Ascending aorta (tissue), 2 donors: ENCODE measurements around the gene IQCB1. TPM values are rescaled to one million over a fixed set of nuclear protein-coding genes. Genes with fewer than 3 reads are reported as not detected.

ENCODE experiments used
- DNase-seq, 2 donors: peaks; one replicate each; pipeline ENCODE4 v3.0.0-alpha.2; 2019; ENCODE audit warnings: low spot score in 2 of 2
- H3K27ac ChIP-seq, 2 donors: fragments of 200-600 bp; sonication (generic); one replicate each; pipeline ENCODE4 v1.5.1; 2016 to 2017; ENCODE audit warnings: mild to moderate bottlenecking in 1 of 2
- H3K27me3 ChIP-seq: fragments of 200-600 bp; sonication (generic); one replicate; pipeline ENCODE4 v1.5.1; 2017
- H3K36me3 ChIP-seq, 2 donors: fragments of 200-600 bp; sonication (generic); one replicate each; pipeline ENCODE4 v1.5.1; 2016
- H3K4me1 ChIP-seq, 2 donors: fragments of 200-600 bp; sonication (generic); one replicate each; pipeline ENCODE4 v1.5.1; 2016 to 2017; ENCODE audit warnings: mild to moderate bottlenecking in 1 of 2
- H3K4me3 ChIP-seq, 2 donors: fragments of 200-600 bp; sonication (generic); one replicate each; pipeline ENCODE4 v1.5.1; 2016 to 2017; ENCODE audit warnings: mild to moderate bottlenecking in 1 of 2
- H3K9me3 ChIP-seq, 2 donors: fragments of 200-600 bp; sonication (generic); one replicate each; pipeline ENCODE4 v1.5.1; 2016
- CTCF ChIP-seq, 3 experiments: fragments of 200-600 bp in 2 of 3; fragments of 450-650 bp in 1 of 3; sonication (generic) in 2 of 3; IDR thresholded peaks; one replicate each; pipeline ENCODE4 v1.5.1; 2016 to 2019; ENCODE audit warnings: antibody characterized with exemption in 3 of 3, mild to moderate bottlenecking in 1 of 3, moderate library complexity in 1 of 3
- intact Hi-C: fragments of 100-400 bp; cut with DNase I; formaldehyde crosslinking; loops from one replicate; pipeline ENCODE4 v1.15.1; 2023
- total RNA-seq: library from RNA; depleted of rRNA; stranded (reverse); fragments of >200 nt; gene quantifications from one replicate; pipeline ENCODE4 v1.1.0, GENCODE V29; 2016

The IQCB1 gene
- total RNA-seq, 1 donor from 2014 or later: 2.9 TPM

- intact Hi-C loops: loop anchor here (10.0 kb wide), 2 partner anchors 625 to 755 kb away; partner anchors contain the start of genes FAM162A, KPNA1 and MIX23
- no peak for TF ChIP-seq CTCF (IDR thresholded peaks at IDR 0.05)
- no peak for DNase-seq
These were observed 75.2 kb downstream of the IQCB1 start for GRCh38 chr3:121759541-121760202.

GRCh38 chr3:121758727-121759450 lies 76.0 kb downstream of the IQCB1 start:
- TF ChIP-seq CTCF (IDR thresholded peaks at IDR 0.05): no peak
- DNase-seq: no peak
- Histone ChIP-seq H3K4me1 (no peaks in the 10 kb centered on the region), H3K9me3 (no peaks in the 10 kb centered on the region), H3K36me3 (no peaks in the 10 kb centered on the region), H3K27ac (no peak overlapping the region), H3K4me3 (no peak overlapping the region), H3K27me3 (no peaks in the 10 kb centered on the region)
- intact Hi-C loops: loop anchor here (10.0 kb wide), 2 partner anchors 626 to 756 kb away; partner anchors contain the start of genes FAM162A, KPNA1 and MIX23

More at GRCh38 chr3:121759541-121760202, 75.2 kb downstream of the IQCB1 start:
- no peak overlapping the region for H3K4me3 ChIP-seq
- no peaks in the 10 kb centered on the region for H3K27me3 ChIP-seq
- H3K4me1 ChIP-seq: no peaks in the 10 kb centered on the region
- no peaks in the 10 kb centered on the region for H3K36me3 ChIP-seq
- no peaks in the 10 kb centered on the region for H3K9me3 ChIP-seq
- no peak overlapping the region for H3K27ac ChIP-seq

DNA sequence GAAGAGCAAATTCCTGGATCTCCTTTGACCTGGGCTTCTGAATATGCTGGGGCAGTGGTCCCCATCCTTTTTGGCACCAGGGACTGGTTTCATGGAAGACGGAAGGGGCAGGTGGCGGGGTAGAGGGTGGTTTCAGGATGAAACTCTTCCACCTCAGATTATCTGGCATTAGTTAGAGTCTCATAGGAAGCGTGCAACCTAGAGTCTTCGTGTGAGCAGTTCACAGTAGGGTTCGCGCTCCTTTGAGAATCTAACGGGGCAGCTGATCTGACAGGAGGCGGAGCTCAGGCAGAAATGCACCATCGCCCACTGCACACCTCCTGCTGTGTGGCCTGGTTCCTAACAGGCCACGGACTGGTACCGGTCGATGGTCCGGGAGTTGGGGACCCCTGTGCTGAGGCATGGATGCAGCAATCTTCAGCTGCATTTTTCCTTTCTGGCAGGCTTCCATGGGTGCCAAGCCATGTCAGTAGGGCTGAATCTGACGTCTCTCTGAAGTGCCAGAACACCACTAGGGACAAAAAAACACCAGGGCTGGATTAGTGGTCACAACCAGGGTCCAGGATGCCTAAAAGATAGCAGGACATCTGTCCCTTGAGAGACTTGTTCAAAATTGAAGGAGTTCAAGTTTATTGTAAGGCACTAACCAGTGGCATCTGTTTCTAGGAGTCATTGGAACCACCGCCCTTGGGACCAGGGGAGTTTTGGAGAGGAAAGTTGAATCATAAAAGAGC lies 76.9 kb downstream of the IQCB1 start:
- H3K27me3 ChIP-seq: no peaks in the 10 kb centered on the region

GRCh38 chr3:121757087-121757811 lies 77.6 kb downstream of the IQCB1 start:
- H3K4me3 ChIP-seq: no peak overlapping the region
- no peaks in the 10 kb centered on the region for H3K9me3 ChIP-seq
- no peak overlapping the region for H3K27ac ChIP-seq
- intact Hi-C loops: loop anchor here (10.0 kb wide), 2 partner anchors 628 to 758 kb away; partner anchors contain the start of genes FAM162A, KPNA1 and MIX23
- no peak for DNase-seq
- H3K4me1 ChIP-seq: no peaks in the 10 kb centered on the region
- no peaks in the 10 kb centered on the region for H3K27me3 ChIP-seq
- no peaks in the 10 kb centered on the region for H3K36me3 ChIP-seq
- no peak for TF ChIP-seq CTCF (IDR thresholded peaks at IDR 0.05)

More for the DNA sequence above, 76.9 kb downstream of the IQCB1 start:
- TF ChIP-seq CTCF (IDR thresholded peaks at IDR 0.05): no peak
- no peaks in the 10 kb centered on the region for H3K36me3 ChIP-seq
- DNase-seq: no peak
- no peaks in the 10 kb centered on the region for H3K4me1 ChIP-seq
- H3K4me3 ChIP-seq: no peak overlapping the region
- intact Hi-C loops: loop anchor here (10.0 kb wide), 2 partner anchors 627 to 757 kb away; partner anchors contain the start of genes FAM162A, KPNA1 and MIX23
- H3K9me3 ChIP-seq: no peaks in the 10 kb centered on the region
- H3K27ac ChIP-seq: no peak overlapping the region

DNA sequence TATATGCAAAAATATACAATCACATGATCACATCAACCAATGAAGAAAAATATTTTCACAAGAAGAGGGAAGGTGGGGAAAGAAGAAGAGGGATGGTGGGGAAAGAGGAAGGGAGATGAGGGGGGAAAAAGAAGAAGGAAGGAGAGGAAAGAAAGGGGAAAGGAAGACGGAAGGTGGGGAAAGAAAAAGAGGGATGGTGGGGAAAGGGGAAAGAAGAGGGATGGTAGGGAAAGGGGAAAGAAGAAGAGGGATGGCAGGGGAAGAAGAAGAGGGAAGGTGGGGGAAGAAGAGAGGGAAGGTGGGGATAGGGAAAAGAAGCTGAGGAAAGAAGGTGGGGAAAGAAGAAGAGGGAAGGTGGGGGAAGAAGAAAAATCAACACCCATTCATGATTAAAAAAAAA lies 82.1 kb downstream of the IQCB1 start:
- Histone ChIP-seq H3K36me3 (no peaks in the 10 kb centered on the region), H3K4me1 (peaks cover 0 to 6% of the 10 kb centered on the region in 2 donors), H3K27ac (no peak overlapping the region), H3K9me3 (no peaks in the 10 kb centered on the region), H3K27me3 (no peaks in the 10 kb centered on the region), H3K4me3 (no peak overlapping the region)
- intact Hi-C loops: loop anchor here (10.0 kb wide), 2 partner anchors 632 to 762 kb away; partner anchors contain the start of genes FAM162A, KPNA1 and MIX23
- TF ChIP-seq CTCF (IDR thresholded peaks at IDR 0.05): no peak
- no peak for DNase-seq
